ENCODE measurements around the gene OXSR1. TPM values are rescaled to one million over a fixed set of nuclear protein-coding genes. Genes with fewer than 3 reads are reported as not detected.

OXSR1 gene
- total and polyA plus RNA-seq, 8 donors, result 7.0 to 49.9 (median 19.8) TPM

DNA sequence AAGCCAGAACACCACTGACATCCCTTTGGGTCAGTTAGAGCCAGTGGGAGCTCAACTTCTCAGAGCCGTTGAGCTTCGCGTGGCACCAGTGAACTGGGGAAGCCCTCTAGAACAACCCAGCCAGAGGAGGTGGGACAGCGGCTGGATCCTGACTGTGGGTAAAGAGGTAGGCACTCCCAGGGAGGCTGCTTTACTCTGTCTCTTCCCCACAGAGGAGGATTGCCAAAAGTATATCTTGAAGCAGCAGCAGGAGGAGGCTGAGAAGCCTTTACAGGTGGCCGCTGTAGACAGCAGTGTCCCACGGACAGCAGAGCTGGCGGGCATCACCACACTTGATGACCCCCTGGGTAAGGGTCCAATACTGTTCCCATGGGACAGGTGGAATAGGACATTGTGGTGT lies 25.7 kb upstream of the OXSR1 start:
- intact Hi-C loops (cut with DNase I; ENCODE audit: low total_unique reads), result loop anchor here (10.0 kb wide), 1 partner anchor 105 kb away; the partner anchor contains the start of gene DLEC1
- Histone ChIP-seq H3K27ac (peak overlapping the region in 3 of 5 donors; percentile 92 to 99 (median 98)), H3K4me1 (peaks cover 29 to 50% (median 42%) of the 10 kb centered on the region in 4 donors), H3K9me3 (no peaks in the 10 kb centered on the region), H3K4me3 (peak overlapping the region; percentile 77 to 99 (median 95)), H3K27me3 (no peaks in the 10 kb centered on the region), H3K36me3 (peaks cover 15 to 29% (median 25%) of the 10 kb centered on the region in 4 donors)
- DNase-seq, result peak in 1 of 2 donors; percentile 23
- TF ChIP-seq POLR2AphosphoS5 (IDR thresholded peaks at IDR 0.05), result no peak
- TF ChIP-seq EP300 (IDR thresholded peaks at IDR 0.05), result no peak
- TF ChIP-seq POLR2A (IDR thresholded peaks at IDR 0.05), result no peak
- TF ChIP-seq, protein P1, sequence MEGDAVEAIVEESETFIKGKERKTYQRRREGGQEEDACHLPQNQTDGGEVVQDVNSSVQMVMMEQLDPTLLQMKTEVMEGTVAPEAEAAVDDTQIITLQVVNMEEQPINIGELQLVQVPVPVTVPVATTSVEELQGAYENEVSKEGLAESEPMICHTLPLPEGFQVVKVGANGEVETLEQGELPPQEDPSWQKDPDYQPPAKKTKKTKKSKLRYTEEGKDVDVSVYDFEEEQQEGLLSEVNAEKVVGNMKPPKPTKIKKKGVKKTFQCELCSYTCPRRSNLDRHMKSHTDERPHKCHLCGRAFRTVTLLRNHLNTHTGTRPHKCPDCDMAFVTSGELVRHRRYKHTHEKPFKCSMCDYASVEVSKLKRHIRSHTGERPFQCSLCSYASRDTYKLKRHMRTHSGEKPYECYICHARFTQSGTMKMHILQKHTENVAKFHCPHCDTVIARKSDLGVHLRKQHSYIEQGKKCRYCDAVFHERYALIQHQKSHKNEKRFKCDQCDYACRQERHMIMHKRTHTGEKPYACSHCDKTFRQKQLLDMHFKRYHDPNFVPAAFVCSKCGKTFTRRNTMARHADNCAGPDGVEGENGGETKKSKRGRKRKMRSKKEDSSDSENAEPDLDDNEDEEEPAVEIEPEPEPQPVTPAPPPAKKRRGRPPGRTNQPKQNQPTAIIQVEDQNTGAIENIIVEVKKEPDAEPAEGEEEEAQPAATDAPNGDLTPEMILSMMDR (IDR thresholded peaks at IDR 0.05), result no peak
- WGBS, 5 donors, result 84 to 92% (median 88%) methylated on average over 4 to 7 of the region's 7 CpGs

DNA sequence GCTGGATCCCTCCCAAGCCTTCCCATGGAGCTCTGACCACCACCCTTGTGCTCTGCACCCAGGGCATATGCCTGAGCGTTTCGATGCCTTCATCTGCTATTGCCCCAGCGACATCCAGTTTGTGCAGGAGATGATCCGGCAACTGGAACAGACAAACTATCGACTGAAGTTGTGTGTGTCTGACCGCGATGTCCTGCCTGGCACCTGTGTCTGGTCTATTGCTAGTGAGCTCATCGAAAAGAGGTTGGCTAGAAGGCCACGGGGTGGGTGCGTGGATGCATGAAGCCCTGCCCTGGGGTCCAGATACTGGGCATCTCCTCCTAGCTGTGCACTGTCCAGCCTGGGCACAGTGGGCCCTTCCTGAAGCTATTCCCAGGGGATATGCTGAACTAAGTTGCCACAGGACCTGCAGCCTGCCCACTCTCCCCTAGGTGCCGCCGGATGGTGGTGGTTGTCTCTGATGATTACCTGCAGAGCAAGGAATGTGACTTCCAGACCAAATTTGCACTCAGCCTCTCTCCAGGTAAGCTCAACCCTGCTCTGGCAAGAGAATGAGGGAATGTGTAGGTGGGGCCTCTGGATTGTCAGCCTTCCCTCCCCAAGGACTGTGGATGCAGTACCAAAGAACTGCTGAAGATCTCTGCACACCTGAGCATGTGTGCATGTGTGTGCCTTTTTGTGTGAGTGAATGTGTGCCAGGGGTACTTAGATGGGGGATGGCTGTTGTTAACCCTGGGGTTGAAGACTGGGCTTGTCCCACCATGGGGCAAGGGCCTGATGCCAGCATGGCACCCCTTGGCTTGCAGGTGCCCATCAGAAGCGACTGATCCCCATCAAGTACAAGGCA lies 24.8 kb upstream of the OXSR1 start:
- Histone ChIP-seq H3K9me3 (no peaks in the 10 kb centered on the region), H3K27me3 (no peaks in the 10 kb centered on the region), H3K4me1 (peaks cover 23 to 41% (median 33%) of the 10 kb centered on the region in 4 donors), H3K36me3 (peaks cover 15 to 25% (median 23%) of the 10 kb centered on the region in 4 donors), H3K4me3 (peak overlapping the region in 2 of 4 donors; percentile 77 to 99), H3K27ac (no peak overlapping the region)
- DNase-seq, result peak in 1 of 2 donors; percentile 21
- intact Hi-C loops (cut with DNase I; ENCODE audit: low total_unique reads), result loop anchor here (10.0 kb wide), 1 partner anchor 106 kb away; the partner anchor contains the start of gene DLEC1
- 95 to 97% (median 96%) methylated on average over 11 to 13 of the region's 13 CpGs for WGBS, 5 donors
- no peak for TF ChIP-seq EP300 (IDR thresholded peaks at IDR 0.05)
- TF ChIP-seq, protein P1 (IDR thresholded peaks at IDR 0.05), result no peak
- no peak for TF ChIP-seq POLR2AphosphoS5 (IDR thresholded peaks at IDR 0.05)
- no peak for TF ChIP-seq POLR2A (IDR thresholded peaks at IDR 0.05)

DNA sequence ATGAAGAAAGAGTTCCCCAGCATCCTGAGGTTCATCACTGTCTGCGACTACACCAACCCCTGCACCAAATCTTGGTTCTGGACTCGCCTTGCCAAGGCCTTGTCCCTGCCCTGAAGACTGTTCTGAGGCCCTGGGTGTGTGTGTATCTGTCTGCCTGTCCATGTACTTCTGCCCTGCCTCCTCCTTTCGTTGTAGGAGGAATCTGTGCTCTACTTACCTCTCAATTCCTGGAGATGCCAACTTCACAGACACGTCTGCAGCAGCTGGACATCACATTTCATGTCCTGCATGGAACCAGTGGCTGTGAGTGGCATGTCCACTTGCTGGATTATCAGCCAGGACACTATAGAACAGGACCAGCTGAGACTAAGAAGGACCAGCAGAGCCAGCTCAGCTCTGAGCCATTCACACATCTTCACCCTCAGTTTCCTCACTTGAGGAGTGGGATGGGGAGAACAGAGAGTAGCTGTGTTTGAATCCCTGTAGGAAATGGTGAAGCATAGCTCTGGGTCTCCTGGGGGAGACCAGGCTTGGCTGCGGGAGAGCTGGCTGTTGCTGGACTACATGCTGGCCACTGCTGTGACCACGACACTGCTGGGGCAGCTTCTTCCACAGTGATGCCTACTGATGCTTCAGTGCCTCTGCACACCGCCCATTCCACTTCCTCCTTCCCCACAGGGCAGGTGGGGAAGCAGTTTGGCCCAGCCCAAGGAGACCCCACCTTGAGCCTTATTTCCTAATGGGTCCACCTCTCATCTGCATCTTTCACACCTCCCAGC lies 24.0 kb upstream of the OXSR1 start:
- TF ChIP-seq POLR2AphosphoS5 (IDR thresholded peaks at IDR 0.05), result no peak
- TF ChIP-seq POLR2A (IDR thresholded peaks at IDR 0.05), result no peak
- TF ChIP-seq, protein P1 (IDR thresholded peaks at IDR 0.05), result no peak
- TF ChIP-seq EP300 (IDR thresholded peaks at IDR 0.05), result no peak
- Histone ChIP-seq H3K4me1 (peaks cover 17 to 33% (median 26%) of the 10 kb centered on the region in 4 donors), H3K27me3 (no peaks in the 10 kb centered on the region), H3K36me3 (peaks cover 15 to 25% (median 23%) of the 10 kb centered on the region in 4 donors), H3K4me3 (no peak overlapping the region), H3K27ac (no peak overlapping the region), H3K9me3 (peaks cover 0 to 5% (median 0%) of the 10 kb centered on the region in 4 donors)
- intact Hi-C loops (cut with DNase I; ENCODE audit: low total_unique reads), result loop anchor here (10.0 kb wide), 1 partner anchor 107 kb away; the partner anchor contains the start of gene DLEC1
- no peak for DNase-seq
- WGBS, 5 donors, result 87 to 95% (median 94%) methylated on average over 7 of the region's 7 CpGs

DNA sequence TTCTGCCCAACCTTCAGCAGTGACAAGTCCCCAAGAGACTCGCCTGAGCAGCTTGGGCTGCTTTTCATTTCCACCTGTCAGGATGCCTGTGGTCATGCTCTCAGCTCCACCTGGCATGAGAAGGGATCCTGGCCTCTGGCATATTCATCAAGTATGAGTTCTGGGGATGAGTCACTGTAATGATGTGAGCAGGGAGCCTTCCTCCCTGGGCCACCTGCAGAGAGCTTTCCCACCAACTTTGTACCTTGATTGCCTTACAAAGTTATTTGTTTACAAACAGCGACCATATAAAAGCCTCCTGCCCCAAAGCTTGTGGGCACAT lies 23.4 kb upstream of the OXSR1 start:
- 80 to 100% (median 89%) methylated on average over 2 of the region's 2 CpGs for WGBS, 5 donors
- Histone ChIP-seq H3K27me3 (no peaks in the 10 kb centered on the region), H3K4me3 (no peak overlapping the region), H3K9me3 (peaks cover 0 to 7% (median 1%) of the 10 kb centered on the region in 4 donors), H3K27ac (no peak overlapping the region), H3K36me3 (peaks cover 15 to 25% (median 23%) of the 10 kb centered on the region in 4 donors), H3K4me1 (peaks cover 17 to 33% (median 26%) of the 10 kb centered on the region in 4 donors)
- no peak for DNase-seq
- intact Hi-C loops (cut with DNase I; ENCODE audit: low total_unique reads), result loop anchor here (10.0 kb wide), 1 partner anchor 107 kb away; the partner anchor contains the start of gene DLEC1
- TF ChIP-seq POLR2AphosphoS5 (IDR thresholded peaks at IDR 0.05) (no peak), POLR2A (IDR thresholded peaks at IDR 0.05) (no peak), EP300 (IDR thresholded peaks at IDR 0.05) (no peak)
- TF ChIP-seq, protein P1 (IDR thresholded peaks at IDR 0.05), result no peak

All from stomach (tissue), 9 donors.